Activated CD4-positive, alpha-beta T cell treated with anti-CD3 and anti-CD28 coated beads, Interleukin-2, amount 50 U/mL, for 4 hours (primary cell): Measurements from ENCODE around the gene GJB1.

Source experiments
- DNase-seq, 2 experiments: peaks; one replicate each; pipeline ENCODE4 v3.0.0-alpha.2; 2020

Gene GJB1

DNA sequence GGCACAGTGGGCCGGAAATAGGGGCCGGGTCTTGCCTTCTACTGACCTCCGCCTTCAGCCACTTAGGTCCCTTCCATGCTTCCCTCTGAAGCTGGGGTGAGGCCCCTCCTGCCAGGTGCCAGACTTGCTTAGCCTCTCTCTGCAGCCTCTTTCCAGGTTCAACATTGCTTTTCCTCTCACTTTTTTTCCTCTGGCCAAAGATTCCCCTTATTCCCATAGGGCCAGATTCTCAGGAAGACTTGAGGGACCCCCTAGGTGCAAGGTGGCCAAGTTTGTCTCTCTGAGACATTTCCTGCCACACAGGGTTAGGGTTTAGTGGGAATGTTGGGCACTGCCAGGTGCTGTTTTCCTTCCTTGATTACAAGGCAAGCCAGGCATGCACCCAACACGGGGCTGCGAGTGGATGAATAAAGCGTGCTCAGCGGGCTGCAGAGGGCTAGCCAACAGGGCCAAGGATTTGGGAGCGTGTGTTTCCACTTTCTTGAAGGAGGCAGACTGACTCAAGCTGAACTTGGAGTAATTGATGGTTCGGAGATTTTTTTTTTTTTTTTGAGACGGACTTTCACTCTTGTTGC lies 7.6 kb upstream of the GJB1 start:
- no peak for DNase-seq

DNA sequence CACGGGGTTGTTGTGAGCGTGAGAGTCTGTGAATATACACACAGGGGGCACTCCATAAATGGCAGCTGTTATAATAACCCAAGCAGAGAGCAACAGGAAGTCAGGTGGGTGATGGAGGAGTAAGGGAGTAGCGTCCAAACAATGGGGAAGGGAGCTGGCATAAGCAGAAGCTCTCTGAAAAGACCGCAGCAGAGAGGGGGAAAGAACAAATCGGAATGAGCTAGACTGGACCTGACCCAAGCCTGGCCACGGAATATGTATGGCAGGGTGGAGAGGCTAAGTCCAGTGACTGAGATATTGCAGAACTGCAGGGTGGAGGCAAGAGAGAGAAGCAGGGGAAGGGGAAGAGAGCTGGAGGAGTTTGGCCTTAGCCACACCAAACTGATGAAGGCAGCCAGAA lies 6.5 kb upstream of the GJB1 start:
- no peak for DNase-seq

DNA sequence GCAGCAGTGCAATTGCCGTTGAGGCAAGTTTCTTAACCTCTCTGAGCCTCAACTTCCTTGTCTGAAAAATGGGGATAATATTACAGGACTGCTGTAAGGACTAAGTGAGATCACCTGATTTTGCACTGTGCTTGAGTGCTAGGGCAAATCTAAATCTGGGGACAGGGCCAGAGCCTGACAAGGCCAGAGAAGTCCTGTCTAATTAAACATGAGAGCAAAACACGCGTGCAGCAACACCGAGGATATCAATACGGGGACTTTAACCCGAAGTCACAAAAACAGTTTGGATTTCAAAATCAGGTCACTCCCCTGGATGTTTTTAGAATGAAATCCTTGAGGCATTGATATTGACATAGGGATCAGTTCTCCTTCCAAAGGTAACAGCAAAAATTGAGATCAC lies 5.7 kb upstream of the GJB1 start:
- no peak for DNase-seq

DNA sequence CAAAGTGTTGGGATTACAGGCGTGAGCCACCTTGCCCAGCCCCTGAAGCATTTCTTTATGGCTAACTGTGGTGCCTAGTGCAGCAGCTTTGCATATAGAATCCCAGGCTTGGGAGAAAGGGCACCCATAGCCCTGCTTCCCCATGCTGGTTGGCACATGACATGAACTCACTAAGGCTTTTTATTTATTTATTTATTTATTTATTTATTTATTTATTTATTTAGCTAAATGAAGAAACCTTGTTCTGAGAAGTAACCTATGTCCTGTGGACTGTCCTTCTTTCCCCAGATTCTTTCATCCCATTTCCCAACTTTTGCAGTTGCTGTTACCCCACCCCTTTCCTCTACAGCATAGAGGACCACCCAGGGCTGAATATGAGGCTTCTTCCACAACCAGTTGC lies 1.9 kb upstream of the GJB1 start:
- no peak for DNase-seq

DNA sequence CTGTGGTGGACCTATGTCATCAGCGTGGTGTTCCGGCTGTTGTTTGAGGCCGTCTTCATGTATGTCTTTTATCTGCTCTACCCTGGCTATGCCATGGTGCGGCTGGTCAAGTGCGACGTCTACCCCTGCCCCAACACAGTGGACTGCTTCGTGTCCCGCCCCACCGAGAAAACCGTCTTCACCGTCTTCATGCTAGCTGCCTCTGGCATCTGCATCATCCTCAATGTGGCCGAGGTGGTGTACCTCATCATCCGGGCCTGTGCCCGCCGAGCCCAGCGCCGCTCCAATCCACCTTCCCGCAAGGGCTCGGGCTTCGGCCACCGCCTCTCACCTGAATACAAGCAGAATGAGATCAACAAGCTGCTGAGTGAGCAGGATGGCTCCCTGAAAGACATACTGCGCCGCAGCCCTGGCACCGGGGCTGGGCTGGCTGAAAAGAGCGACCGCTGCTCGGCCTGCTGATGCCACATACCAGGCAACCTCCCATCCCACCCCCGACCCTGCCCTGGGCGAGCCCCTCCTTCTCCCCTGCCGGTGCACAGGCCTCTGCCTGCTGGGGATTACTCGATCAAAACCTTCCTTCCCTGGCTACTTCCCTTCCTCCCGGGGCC lies 1.2 kb downstream of the GJB1 start:
- no peak for DNase-seq

DNA sequence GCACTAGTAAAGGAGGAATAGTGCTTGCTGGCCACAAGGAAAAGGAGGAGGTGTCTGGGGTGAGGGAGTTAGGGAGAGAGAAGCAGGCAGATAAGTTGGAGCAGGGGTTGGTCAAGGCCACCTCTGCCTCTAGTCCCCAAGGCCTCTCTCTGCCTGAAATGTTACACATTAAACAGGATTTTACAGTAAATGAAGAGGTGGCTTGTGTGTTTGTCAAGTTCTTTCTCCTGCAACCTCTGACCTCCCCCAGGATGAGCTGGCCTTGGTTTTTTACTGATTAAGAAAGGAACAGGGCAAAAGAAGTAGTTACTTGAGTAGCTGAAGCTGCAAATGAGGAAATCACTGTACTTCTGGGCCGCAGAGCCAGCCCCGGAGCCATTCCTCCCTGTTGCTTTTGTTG lies 2.0 kb downstream of the GJB1 start:
- DNase-seq: no peak

DNA sequence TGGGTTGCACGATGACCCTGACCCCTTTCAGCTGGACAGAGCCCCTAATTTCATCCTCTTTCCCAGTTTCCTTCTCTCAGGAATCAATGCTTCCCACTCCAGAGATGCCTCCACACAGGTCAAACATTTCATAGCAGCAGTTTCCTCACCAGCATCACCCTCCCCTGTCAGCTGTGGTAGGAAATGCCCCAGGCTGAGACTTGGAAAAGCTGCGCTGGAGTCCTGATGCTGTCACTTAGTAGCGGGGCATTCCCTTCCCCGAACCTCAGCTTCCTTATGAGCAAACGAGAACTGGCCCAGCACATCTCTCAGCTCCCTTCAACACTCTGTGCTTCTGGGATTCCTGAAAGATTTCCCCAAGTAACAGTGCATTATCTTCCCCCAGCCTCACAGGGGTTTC lies 2.7 kb downstream of the GJB1 start:
- DNase-seq: no peak

DNA sequence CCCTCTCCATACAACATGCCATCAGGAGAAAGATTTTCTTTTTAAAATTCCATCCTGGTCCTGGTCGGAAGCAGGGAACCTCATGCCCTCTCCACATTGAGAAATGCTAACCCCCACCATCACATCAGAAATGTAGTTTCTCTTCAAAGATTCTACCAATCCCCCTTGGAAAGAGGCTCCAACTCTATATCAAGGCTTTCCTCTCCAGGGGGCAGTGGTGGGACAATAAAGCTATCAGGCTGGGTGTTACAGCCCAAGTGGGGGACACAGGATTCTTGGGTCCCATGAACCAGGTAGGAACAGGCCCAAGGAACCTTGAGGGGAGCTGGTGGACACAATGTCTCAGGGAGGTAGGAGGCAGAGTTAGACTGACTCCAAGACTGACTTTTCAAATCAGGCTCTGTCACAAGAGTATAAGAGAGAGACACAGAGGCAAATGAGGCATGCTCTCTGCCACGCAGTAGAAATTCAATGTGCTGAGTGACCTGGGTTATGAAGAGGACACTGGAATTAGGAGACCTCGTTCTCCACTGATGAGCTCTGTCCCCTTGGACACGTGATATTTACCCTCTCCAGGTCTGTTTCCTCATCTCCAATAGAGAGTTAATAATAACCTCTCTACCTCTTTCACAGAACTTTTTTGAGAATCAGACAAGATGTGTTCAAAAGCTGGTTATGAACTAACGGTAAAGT lies 4.5 kb downstream of the GJB1 start:
- no peak for DNase-seq

DNA sequence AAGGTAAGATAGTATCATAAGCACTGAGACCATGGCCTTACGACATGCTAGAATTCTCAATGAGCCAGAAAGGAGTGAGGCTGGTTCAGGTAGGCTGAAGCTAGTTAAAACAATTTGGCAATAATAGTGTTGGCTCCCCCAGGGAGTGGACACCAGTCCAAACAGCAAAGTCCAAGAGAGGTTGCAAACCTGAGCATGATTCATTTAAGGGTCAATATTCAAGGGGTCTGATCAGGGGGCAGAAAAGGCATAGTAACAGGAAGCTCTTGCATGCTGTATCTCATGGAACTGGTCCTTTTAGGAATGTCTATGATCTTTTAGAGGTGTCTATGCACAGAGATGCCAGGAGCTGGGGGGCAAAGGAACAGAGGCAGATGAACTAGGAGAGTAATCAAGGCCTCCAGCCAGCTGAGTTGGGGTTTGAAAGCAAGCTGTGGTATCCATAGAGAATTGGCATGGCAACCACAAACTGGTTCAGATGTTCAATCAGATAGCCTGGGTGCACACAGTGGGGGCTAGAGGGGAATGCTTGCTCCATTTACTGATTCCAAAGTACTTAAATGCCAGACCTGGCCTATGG lies 5.1 kb downstream of the GJB1 start:
- DNase-seq: no peak

DNA sequence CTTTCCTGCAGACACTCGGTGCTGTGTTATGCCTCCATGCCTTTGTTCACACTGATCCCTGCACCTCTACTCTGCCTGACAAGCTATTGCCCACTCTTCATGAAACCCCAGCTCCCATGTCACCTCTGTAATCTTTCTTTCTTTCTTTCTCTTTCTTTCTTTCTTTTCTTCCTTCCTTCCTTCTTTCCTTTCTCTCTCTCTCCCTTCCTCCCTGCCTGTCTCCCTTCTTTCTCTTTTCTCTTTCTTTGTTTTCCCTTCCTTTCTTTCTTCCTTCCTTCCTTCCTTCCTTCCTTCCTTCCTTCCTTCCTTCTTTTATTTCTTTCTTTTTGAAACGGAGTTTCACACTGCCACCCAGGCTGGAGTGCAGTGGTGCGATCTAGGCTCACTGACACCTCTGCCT lies 12.5 kb downstream of the GJB1 start:
- DNase-seq: no peak

DNA sequence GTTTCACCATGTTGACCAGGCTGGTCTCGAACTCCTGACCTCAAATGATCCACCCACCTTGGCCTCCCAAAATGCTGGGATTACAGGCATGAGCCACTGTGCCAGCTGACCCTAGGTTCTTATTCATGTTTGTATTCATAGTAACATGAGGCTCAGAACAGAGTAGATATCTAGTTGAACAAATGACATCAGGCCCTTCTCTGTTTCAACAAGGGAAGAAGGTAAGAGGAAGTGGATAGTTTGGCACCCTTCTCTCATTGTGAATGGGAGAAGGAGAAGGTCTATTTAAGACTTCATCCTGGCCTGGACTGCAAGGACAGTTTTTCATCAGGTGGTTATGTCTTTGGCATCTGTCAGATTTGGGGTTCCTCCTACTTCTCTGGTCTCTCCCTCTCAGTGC lies 13.8 kb downstream of the GJB1 start:
- DNase-seq: no peak

DNA sequence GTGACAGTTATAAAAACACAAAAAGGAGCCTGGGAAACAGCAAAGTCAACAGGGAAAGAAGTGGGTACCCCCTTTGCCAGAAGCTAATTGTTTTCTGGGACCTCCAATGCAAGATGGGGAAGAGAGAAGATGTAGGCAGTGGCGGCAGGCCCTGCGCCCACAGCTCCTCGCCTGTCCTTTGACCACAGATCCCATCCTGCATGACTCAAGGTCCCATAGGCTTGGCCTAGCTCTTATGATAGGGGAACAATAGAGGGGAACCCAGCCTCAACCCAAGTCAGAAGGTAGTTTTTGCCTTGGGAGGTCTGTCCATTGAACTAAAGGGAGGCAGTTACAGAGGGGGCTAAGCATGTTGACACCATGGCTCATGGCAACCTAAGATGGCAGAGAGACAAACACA lies 16.8 kb downstream of the GJB1 start:
- DNase-seq: no peak

DNA sequence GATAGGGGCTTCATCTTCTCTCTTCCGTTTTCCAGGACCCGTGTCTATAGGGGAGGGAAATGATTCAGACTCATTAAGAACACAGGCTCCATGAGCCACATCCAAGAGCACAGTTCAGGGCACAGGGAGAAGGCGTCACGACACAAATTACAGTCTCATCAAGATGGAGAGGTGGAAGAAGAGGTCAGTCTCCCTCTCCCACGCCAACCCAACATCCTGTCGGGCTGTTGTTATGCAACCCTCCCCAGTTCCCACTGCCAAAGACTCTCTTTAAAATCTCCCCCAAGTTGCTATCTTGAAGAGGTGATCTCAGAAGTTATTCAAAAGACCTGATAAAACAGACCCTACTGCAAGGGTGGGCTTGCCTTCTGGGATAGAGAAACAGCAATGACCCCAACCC lies 18.3 kb downstream of the GJB1 start:
- DNase-seq: no peak

DNA sequence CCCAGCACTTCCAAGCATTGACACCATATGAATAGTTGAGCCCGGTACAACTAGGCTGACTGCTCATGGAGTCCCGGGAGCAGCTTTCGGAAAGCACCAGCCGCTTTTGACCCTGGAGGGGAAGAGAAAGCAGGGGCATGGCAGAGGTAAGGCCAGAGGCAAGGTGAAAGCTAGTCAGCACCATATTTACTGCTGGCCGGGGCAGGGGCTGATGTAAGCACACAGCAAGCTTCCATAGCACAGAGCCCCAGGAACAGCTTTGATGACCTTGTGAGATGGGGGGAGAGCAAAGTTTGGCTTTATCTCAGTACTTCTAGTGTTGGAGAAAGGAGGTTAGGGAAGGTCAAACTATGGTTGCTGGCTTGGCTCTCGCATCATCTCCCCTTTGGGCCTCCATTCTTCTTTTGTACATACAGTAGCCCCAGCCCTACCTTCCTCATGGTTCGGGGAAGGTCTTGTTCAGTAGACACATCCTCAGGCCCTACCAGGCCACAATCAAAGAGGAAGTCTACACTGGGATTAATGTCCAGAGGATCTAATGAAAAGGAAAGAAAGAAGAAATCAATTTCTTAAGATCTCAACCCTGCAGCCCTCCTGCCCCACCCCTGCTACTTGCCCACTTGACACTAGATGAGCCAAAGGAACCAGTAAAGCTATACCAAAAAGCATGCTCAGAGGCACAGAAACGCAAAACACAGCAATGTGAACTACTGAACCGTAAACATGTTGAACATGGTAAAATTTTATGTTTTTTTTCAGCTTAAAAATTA lies 21.5 kb downstream of the GJB1 start:
- no peak for DNase-seq

DNA sequence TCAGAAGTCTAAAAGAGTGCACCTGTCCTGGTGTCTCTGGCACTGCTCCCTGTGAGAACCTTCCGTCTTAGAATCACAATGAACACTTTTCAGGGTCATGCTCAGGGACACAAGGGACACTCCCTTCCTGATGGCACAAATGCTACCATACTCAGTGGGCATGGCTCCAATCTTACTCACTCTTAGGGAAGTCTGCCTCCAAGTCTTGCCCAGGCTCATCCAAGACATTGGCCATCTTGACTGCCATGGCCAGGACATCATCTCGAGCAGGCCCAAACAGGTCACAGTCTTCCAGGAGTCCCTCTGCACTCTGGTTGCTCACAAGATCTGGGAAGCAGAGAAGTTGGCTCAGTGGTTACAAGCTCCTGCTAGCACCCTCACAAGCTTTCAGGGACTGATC lies 22.1 kb downstream of the GJB1 start:
- DNase-seq: no peak

DNA sequence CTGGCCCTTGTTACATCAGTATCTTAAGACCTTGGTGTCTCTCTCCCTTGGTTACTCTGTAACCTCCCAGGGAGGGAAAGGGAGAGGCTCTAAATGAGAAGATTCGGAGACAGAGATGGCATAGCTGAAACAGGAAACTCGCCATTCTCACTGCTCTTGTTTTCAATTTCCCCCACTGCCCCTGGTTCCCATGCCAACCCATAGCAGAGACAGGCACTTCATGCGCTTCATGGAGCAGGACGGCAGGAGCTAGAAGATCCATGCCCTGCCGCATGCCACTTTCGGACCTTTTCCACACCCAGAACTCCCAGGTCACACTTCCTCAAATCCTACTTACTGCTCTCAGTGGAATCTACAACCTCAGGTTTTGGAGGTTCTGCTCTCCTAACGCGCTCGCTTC lies 27.8 kb downstream of the GJB1 start:
- DNase-seq: no peak

DNA sequence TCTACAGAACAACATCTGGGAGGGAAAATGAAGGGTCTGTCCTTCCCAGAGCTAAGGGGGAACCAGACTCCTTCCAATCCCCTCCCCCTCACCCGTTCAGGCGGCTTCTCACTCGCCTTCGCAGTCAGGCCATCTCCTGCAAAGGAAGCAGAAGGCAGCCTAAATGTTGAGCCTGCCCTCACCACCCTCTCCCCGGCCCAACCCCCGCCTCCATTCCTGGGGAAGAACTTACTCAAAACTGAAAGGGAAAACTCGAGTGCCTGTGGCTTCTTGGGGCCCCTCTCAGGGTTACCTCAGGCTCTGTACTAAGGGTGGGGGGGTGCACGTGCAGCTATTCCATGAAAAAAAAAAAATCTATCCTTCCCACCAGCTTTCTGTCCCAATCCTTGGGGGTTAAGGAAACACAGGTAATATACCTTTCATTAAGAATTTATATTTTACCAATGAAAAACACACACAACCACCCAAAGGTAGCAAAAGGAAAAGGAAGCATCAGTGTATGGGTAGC lies 28.5 kb downstream of the GJB1 start:
- DNase-seq: peak in 1 of 2 experiments; percentile 4

DNA sequence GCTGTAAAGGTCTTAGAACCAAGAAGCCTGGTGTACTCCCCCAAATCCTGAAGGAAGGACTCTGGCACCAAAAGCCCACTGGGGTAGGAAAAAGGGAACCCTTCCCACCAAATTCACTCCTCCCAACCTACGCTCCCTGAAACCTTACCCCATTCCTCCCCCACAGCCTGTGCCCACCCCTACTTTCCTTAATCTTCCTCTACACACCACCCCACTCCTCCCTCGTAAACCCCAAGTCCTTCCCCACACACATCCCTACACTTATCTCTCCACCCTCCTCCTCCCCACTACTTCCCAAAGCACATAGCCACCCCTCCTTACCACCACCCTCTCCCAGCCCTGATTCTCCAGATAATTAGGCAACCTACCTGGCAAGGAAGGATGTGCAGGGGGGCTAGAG lies 29.2 kb downstream of the GJB1 start:
- DNase-seq: no peak

DNA sequence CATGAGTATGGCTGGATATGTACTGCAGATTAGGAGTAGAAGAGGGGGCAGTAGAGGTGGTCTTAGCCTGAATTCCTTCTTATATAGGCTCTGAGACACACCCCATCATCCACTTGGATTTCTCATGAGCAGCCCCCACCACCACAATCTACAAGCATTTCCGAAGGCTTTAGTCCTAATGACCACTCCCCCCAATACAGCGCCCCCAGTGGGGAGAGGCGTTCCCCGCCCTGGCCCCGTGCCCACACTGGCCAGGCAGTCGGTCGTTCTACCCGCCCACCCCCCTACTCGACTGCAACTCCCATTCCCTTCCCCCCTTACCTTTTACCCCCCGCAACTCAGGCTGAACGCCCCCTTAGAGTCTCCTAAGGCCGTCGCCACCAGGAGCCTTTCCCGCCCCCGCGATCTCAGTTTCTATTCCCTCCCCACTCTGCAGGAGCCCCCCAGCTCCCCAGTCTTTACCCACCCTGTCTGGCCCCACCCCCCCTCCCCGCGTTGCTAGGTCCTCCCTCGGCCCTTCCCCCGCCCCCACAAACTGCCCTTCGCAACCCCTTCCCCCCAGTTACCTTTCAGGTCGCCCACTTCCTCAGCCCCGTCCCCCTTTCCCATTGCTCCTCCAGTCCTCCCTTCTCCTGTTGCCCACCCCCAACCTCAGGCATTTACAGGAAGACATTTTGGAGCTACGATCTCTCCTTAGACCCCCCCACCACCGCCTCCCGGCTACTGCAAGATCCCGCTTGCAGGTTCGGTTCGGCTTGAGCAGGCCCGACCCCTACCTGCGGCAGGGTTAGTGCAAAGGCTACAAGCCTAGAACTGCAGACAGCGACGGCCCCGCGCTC lies 30.4 kb downstream of the GJB1 start:
- DNase-seq: peak; percentile 8 to 15

DNA sequence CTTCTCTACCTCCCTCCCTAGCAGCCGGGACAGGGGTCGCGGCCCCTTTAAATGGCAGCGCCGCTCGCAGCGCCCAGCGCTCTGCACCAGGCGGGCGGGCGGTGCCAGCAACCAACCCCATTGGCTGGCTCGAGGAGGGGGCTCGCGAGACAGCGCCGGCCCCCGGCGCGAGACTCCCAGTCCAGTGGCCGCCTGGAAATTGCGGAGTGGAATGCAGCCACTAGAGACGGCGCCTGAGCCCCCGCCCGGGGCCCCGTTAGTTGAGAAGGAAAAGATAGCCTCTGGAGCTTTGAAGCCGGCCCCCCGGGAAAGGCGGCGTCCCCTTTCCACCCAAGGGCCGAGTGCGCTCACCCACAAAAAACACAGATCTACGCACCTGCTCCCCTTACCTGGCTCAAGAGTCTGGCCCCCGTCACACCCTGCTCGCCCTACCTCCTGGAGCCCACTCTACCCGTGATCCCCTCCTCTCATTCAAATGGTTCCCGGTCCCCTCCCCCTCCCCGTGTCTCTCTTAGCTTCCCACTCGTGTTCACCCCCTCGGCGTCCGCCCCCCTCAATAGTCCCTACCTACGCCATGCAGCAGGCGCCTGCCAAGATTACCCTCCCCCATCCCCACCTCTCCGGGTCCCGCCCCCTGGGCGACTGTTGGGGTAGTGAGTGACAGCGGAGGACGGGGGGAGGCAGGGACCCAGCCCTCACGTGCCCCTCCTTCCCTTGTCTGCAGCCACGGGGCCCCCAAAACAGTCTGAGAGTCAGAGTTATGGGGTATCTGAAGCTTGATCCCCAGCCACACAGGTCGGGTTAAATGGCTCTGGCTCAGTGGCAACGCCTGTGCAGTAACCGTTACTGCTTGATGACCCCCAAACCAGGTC lies 31.3 kb downstream of the GJB1 start, which contains the start of gene ZMYM3:
Gene ZMYM3 (minus strand): TSS at position 49 of the 872 bp plus-strand sequence. CDS start 885 bp downstream, outside the sequence.
- DNase-seq: peak; percentile 60 to 64

DNA sequence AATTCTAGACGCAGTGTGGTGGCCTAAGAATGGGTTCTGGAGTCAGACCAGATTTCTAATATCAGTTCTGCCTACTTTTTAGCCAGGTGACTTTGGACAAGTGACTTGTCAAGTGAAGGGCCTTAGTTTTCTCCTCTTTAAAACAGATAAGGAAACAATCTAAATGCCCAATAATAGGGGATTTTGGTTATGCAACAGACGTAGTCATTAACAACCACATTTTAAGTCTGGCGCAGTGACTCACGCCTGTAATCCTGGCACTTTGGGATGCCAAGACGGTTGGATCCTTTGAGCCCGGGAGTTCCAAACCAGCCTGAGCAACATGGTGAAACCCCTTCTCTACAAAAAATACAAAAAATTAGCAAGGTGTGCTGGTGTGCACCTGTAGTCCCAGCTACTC lies 33.0 kb downstream of the GJB1 start:
- DNase-seq: no peak
